ENCODE data around the gene KMT2C. TPM values are rescaled to one million over a fixed set of nuclear protein-coding genes. Genes with fewer than 3 reads are reported as not detected.

Gene KMT2C
- total RNA-seq, 2 experiments from 2014 or later: 35.7 to 36.6 TPM

GRCh38 chr7:152120210-152120609 is 315.6 kb downstream of the KMT2C start:
- Mint-ChIP-seq H3K4me1 (ENCODE audit: low read depth) (peaks cover 13% of the 10 kb centered on the region), H3K27ac (no peak overlapping the region), H3K36me3 (peaks cover 66% of the 10 kb centered on the region), H3K4me3 (no peak overlapping the region), H3K27me3 (no peaks in the 10 kb centered on the region), H3K9me3 (peaks cover 12% of the 10 kb centered on the region)
- DNase-seq: no peak
- ChIA-PET CTCF (interaction anchor here (0.9 kb wide), 1 partner anchor 29 kb away, joined by 4 read pairs; no protein-coding TSS in a partner anchor), POLR2A (no interaction called here)
- intact Hi-C loops (cut with micrococcal nuclease): no loop called here

DNA sequence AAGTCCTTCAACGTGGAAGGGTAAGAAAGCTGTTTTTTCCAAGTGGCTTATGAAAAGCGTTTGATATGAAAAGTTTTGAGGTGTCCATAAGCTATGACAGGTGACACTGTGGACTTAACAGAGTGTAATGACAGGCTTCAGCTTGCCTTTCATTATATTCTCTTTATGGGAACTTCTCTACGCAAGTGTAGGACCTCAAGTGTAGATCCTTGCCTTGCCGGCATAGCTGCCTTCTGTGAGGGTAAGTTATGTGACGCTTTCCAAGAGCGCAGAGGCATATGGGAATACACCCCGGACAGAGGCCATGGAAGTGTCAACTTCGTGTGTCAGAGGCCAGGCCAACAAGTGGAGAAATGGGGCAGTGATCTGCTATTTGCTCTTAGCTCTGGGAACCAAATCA is 318.4 kb downstream of the KMT2C start:
- DNase-seq: no peak
- peaks cover 56% of the 10 kb centered on the region for H3K36me3 Mint-ChIP-seq
- intact Hi-C loops (cut with micrococcal nuclease): no loop called here
- H3K27me3 Mint-ChIP-seq: no peaks in the 10 kb centered on the region
- no peaks in the 10 kb centered on the region for H3K9me3 Mint-ChIP-seq
- ChIA-PET CTCF (no interaction called here), POLR2A (no interaction called here)
- no peak overlapping the region for H3K27ac Mint-ChIP-seq
- H3K4me3 Mint-ChIP-seq: no peak overlapping the region
- H3K4me1 Mint-ChIP-seq (ENCODE audit: low read depth): peaks cover 8% of the 10 kb centered on the region

- H3K9me3 Mint-ChIP-seq: no peaks in the 10 kb centered on the region
- DNase-seq: no peak
- POLR2A ChIA-PET: no interaction called here
- H3K27ac Mint-ChIP-seq: no peak overlapping the region
- no peaks in the 10 kb centered on the region for H3K4me1 Mint-ChIP-seq (ENCODE audit: low read depth)
- CTCF ChIA-PET: no interaction called here
- no peaks in the 10 kb centered on the region for H3K27me3 Mint-ChIP-seq
- no peak overlapping the region for H3K4me3 Mint-ChIP-seq
- H3K36me3 Mint-ChIP-seq: peaks cover 36% of the 10 kb centered on the region
- intact Hi-C loops (cut with micrococcal nuclease): no loop called here
Measured at GRCh38 chr7:152115021-152115718, 320.6 kb downstream of the KMT2C start.

- POLR2A ChIA-PET: no interaction called here
- H3K36me3 Mint-ChIP-seq: peaks cover 28% of the 10 kb centered on the region
- no peak for DNase-seq
- intact Hi-C loops (cut with micrococcal nuclease): no loop called here
- H3K27me3 Mint-ChIP-seq: no peaks in the 10 kb centered on the region
- H3K4me3 Mint-ChIP-seq: no peak overlapping the region
- H3K4me1 Mint-ChIP-seq (ENCODE audit: low read depth): no peaks in the 10 kb centered on the region
- CTCF ChIA-PET: no interaction called here
- H3K27ac Mint-ChIP-seq: no peak overlapping the region
- H3K9me3 Mint-ChIP-seq: no peaks in the 10 kb centered on the region
Measured at GRCh38 chr7:152112829-152113228, 323.0 kb downstream of the KMT2C start.

- H3K4me1 Mint-ChIP-seq (ENCODE audit: low read depth): no peaks in the 10 kb centered on the region
- H3K27me3 Mint-ChIP-seq: no peaks in the 10 kb centered on the region
- no peaks in the 10 kb centered on the region for H3K9me3 Mint-ChIP-seq
- no peak overlapping the region for H3K4me3 Mint-ChIP-seq
- DNase-seq: no peak
- intact Hi-C loops (cut with micrococcal nuclease): no loop called here
- no peak overlapping the region for H3K27ac Mint-ChIP-seq
- ChIA-PET CTCF (no interaction called here), POLR2A (no interaction called here)
- peaks cover 23% of the 10 kb centered on the region for H3K36me3 Mint-ChIP-seq
Measured at GRCh38 chr7:152108359-152108758, 327.4 kb downstream of the KMT2C start.

DNA sequence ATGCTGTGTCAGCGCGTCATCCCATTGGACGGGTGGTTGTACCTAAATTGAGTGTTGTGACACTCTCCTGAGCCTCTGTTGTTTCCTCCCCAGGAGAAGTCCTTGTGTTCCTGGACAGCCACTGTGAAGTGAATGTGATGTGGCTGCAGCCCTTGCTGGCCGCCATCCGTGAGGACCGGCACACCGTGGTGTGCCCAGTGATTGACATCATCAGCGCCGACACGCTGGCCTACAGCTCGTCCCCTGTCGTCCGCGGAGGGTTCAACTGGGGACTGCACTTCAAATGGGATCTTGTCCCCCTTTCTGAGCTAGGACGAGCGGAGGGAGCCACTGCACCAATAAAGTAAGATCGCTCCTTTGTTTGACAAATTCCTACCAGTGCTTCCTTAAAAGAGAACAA is 327.9 kb downstream of the KMT2C start:
- Mint-ChIP-seq H3K9me3 (no peaks in the 10 kb centered on the region), H3K4me3 (no peak overlapping the region), H3K4me1 (ENCODE audit: low read depth) (no peaks in the 10 kb centered on the region), H3K27me3 (no peaks in the 10 kb centered on the region), H3K36me3 (peaks cover 18% of the 10 kb centered on the region), H3K27ac (no peak overlapping the region)
- CTCF ChIA-PET: no interaction called here
- no peak for DNase-seq
- POLR2A ChIA-PET: no interaction called here
- intact Hi-C loops (cut with micrococcal nuclease): no loop called here

DNA sequence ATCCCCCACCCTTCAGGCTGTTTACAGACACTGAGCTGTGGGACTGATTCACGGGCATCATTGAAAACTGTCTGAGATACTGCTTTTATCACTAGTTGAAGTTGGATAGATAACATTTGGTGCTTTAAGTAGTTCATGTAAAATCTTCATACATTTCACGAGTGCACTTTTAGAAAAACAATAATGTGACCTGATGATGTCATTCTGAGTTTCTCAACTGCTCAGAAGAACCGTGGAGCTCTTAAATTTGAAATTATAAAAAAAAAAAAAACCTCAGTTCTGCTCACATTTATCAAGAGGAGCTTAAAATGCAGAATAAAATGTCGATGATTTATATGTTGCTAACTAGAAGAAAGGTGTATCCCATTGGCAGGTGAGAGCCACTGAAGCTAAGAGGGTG is 328.8 kb downstream of the KMT2C start:
- intact Hi-C loops (cut with micrococcal nuclease): no loop called here
- no peak overlapping the region for H3K4me3 Mint-ChIP-seq
- peaks cover 18% of the 10 kb centered on the region for H3K36me3 Mint-ChIP-seq
- no peak overlapping the region for H3K27ac Mint-ChIP-seq
- ChIA-PET POLR2A (no interaction called here), CTCF (no interaction called here)
- DNase-seq: no peak
- no peaks in the 10 kb centered on the region for H3K27me3 Mint-ChIP-seq
- H3K9me3 Mint-ChIP-seq: no peaks in the 10 kb centered on the region
- no peaks in the 10 kb centered on the region for H3K4me1 Mint-ChIP-seq (ENCODE audit: low read depth)

- POLR2A ChIA-PET: no interaction called here
- intact Hi-C loops (cut with micrococcal nuclease): no loop called here
- Mint-ChIP-seq H3K4me3 (no peak overlapping the region), H3K36me3 (peaks cover 26% of the 10 kb centered on the region), H3K27ac (no peak overlapping the region), H3K9me3 (no peaks in the 10 kb centered on the region), H3K4me1 (ENCODE audit: low read depth) (no peaks in the 10 kb centered on the region), H3K27me3 (no peaks in the 10 kb centered on the region)
- no peak for DNase-seq
- CTCF ChIA-PET: no interaction called here
Measured at GRCh38 chr7:152105205-152105604, 330.6 kb downstream of the KMT2C start.

DNA sequence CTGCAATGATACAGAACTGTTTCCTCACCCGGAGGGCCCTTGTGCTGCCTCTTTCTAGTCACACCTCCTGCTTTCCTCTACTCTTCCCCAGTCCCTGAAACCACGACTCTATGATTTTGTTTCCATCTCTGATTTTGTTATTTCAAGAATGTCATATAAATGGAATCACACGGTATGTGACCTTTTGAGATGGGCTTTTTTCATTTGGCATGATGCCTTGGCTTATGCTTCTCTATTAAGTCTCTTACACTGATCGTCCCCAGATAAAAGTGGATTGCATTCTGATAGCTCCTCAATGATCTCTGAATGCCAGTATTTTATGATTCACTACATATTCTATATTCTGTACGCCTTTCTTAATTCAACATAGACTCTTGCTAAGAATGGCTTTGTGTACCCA is 332.1 kb downstream of the KMT2C start:
- H3K4me3 Mint-ChIP-seq: no peak overlapping the region
- H3K36me3 Mint-ChIP-seq: peaks cover 23% of the 10 kb centered on the region
- no peaks in the 10 kb centered on the region for H3K27me3 Mint-ChIP-seq
- no peak overlapping the region for H3K27ac Mint-ChIP-seq
- no peak for DNase-seq
- ChIA-PET POLR2A (no interaction called here), CTCF (no interaction called here)
- intact Hi-C loops (cut with micrococcal nuclease): no loop called here
- H3K4me1 Mint-ChIP-seq (ENCODE audit: low read depth): no peaks in the 10 kb centered on the region
- no peaks in the 10 kb centered on the region for H3K9me3 Mint-ChIP-seq

- Mint-ChIP-seq H3K27me3 (no peaks in the 10 kb centered on the region), H3K27ac (no peak overlapping the region), H3K4me1 (ENCODE audit: low read depth) (no peaks in the 10 kb centered on the region), H3K4me3 (no peak overlapping the region), H3K36me3 (peaks cover 22% of the 10 kb centered on the region), H3K9me3 (no peaks in the 10 kb centered on the region)
- ChIA-PET CTCF (no interaction called here), POLR2A (no interaction called here)
- DNase-seq: no peak
- intact Hi-C loops (cut with micrococcal nuclease): no loop called here
Measured at GRCh38 chr7:152103066-152103465, 332.7 kb downstream of the KMT2C start.

DNA sequence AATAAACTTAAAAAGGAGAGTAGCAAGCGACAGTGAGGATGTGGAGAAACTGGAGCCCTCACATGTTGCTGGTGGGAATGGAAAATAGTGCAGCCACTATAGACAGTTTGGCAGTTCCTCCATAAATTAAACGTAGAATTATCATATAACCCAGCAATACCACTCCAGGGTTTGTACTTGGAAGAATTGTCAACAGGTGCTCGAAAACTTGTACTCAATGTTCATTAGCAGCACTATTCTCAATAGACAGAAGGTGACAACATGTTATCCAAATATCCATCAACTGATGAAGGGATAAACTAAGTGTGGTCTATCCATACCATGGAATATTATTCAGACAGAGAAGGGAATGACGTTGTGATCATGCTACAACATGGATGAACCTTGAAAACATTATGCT is 338.5 kb downstream of the KMT2C start:
- ChIA-PET POLR2A (no interaction called here), CTCF (no interaction called here)
- H3K27ac Mint-ChIP-seq: no peak overlapping the region
- DNase-seq: no peak
- no peaks in the 10 kb centered on the region for H3K27me3 Mint-ChIP-seq
- H3K4me3 Mint-ChIP-seq: no peak overlapping the region
- peaks cover 10% of the 10 kb centered on the region for H3K36me3 Mint-ChIP-seq
- intact Hi-C loops (cut with micrococcal nuclease): no loop called here
- no peaks in the 10 kb centered on the region for H3K9me3 Mint-ChIP-seq
- H3K4me1 Mint-ChIP-seq (ENCODE audit: low read depth): no peaks in the 10 kb centered on the region

DNA sequence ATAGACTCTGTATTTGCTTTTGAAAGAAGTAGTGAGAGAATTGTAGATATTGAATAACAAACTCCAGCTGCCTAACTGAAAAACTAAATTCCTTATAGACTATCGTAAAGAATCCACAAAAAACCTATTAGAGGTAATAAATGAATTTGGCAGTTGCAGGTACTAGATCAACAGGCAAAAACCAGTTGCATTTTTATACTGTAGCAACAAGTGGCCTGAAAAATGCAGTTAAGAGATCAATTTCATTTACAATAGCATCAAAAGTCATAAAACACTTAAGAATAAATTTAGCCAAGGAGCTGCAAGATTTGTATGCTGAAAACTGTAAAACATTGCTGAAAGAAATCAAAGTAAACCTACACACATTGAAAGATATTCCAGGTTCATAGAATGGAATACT is 340.0 kb downstream of the KMT2C start:
- no peak for DNase-seq
- no peaks in the 10 kb centered on the region for H3K4me1 Mint-ChIP-seq (ENCODE audit: low read depth)
- POLR2A ChIA-PET: no interaction called here
- H3K36me3 Mint-ChIP-seq: peaks cover 4% of the 10 kb centered on the region
- H3K9me3 Mint-ChIP-seq: no peaks in the 10 kb centered on the region
- intact Hi-C loops (cut with micrococcal nuclease): no loop called here
- H3K4me3 Mint-ChIP-seq: no peak overlapping the region
- H3K27ac Mint-ChIP-seq: no peak overlapping the region
- CTCF ChIA-PET: interaction anchor here (0.9 kb wide), 1 partner anchor 313 kb away, joined by 4 read pairs; no protein-coding TSS in a partner anchor
- no peaks in the 10 kb centered on the region for H3K27me3 Mint-ChIP-seq

DNA sequence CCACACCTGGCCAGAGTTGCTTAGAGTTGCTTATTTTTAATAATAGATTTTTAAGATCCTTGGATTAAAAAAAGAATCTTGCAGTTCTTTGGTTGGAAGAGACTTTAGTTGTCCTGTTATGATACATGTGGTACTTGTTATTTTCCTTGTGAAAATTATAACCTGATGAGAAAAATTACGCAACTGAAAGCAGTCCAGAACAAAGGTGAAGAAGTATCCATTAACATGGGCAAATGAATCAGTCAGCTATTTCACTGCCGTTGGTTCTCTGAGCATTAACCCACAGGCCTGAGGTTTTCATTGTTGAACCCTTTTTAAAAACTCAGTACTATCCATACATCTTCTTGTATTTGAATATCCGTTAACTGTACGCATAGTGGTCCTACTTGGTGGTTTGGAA is 342.1 kb downstream of the KMT2C start:
- ChIA-PET CTCF (no interaction called here), POLR2A (no interaction called here)
- Mint-ChIP-seq H3K4me1 (ENCODE audit: low read depth) (no peaks in the 10 kb centered on the region), H3K9me3 (peaks cover 9% of the 10 kb centered on the region), H3K4me3 (no peak overlapping the region), H3K36me3 (peaks cover 11% of the 10 kb centered on the region), H3K27me3 (no peaks in the 10 kb centered on the region), H3K27ac (no peak overlapping the region)
- intact Hi-C loops (cut with micrococcal nuclease): no loop called here
- DNase-seq: no peak

All from activated CD4-positive, alpha-beta memory T cell treated with anti-CD3 and anti-CD28 coated beads for 36 hours (primary cell).